ENCODE results near the gene STMP1. TPM values are rescaled to one million over a fixed set of nuclear protein-coding genes. Genes with fewer than 3 reads are reported as not detected.

STMP1 gene
- total RNA-seq, result 10 to 100 TPM; 14.7 to 34.7 (median 29.2) TPM
- polyA plus RNA-seq, result 10 to 100 TPM; 27.0 to 34.4 TPM
- long read RNA-seq, donor 1, transcript STMP1-202 (3 exons, 2,450 nt), result major isoform, 47 of 50 reads
- long read RNA-seq, donor 1, partial matches to known transcripts, result 2 of 50 reads
- long read RNA-seq, donor 1, other reads (novel, unspliced or antisense), result 0 of 50 reads
- long read RNA-seq, donor 2, transcript STMP1-202 (3 exons, 2,450 nt), result major isoform, 66 of 82 reads
- long read RNA-seq, donor 2, partial matches to known transcripts, result 3 of 82 reads
- long read RNA-seq, donor 2, other reads (novel, unspliced or antisense), result 10 of 82 reads
- long read RNA-seq, donor 3, transcript STMP1-202 (3 exons, 2,450 nt), result major isoform, 30 of 36 reads
- long read RNA-seq, donor 3, partial matches to known transcripts, result 3 of 36 reads
- long read RNA-seq, donor 3, other reads (novel, unspliced or antisense), result 1 of 36 reads

DNA sequence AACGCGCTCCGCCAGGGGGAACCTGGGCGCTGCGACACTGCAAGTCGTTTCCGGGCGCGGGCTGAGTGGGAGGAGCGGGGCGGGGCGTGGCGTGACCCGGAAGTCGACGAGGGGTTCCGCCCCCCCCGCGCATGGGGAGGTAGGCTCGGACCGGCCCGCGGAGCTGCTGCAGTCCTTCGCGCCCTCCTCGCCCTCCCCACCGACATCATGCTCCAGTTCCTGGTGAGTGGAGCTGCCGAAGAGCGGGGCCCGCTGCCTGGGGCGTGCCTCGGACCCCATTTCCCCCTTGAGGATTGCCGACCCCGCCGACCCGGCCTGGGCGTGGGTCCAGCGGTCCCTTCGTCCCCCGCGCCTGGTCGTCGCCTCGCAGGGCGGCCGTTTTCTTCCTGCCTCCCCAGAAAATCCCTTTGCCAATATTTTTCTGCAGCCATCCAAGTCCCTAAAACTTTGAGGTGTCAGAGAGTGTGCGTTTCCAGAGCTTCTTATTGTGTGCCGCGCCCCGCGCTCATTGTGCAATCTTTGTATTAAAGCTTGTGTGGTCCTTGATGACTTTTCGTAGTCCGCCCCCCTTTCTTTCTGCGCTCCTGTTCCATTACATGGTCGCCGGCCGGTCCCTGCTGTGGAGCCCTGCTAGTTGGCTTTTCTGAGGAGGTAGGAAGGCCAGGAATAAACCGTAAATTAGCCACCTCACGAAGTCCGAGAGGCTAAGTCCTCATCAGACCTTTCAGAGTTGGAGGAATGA lies at the start of gene STMP1:
TSS of gene STMP1 (plus strand) at position 142 of the 742 bp plus-strand sequence.
- Histone ChIP-seq H3K27ac (peak within 1 kb of the TSS; percentile 69 to 97 (median 94)), H3K9me3 (no peaks in the 10 kb centered on the region), H3K27me3 (no peaks in the 10 kb centered on the region), H3K36me3 (peaks cover 0 to 5% (median 0%) of the 10 kb centered on the region in 9 donors), H3K4me3 (peak within 1 kb of the TSS; percentile 72 to 95 (median 86)), H3K4me1 (peaks cover 0 to 54% (median 21%) of the 10 kb centered on the region in 12 donors)
- DNase-seq, result peak; percentile 97 to 99 (median 98)
- intact Hi-C loops (cut with DNase I), result loop anchor here in 8 of 10 donors (1.0 to 10.0 kb wide), 8 partner anchors 132 to 350 kb away; partner anchors contain the start of gene MTPN (in 4 of the 8)
- peak in 1 of 2 donors; percentile 94 for TF ChIP-seq POLR2A (IDR thresholded peaks at IDR 0.05)
- peak in 8 of 12 donors; percentile 66 to 93 (median 83) for TF ChIP-seq CTCF (IDR thresholded peaks at IDR 0.05)
- WGBS, 4 donors, result 0 to 1% (median 1%) methylated on average over 31 to 60 of the region's 60 CpGs
- peak; percentile 97 to 99 (median 98) for ATAC-seq

- no peak overlapping the region for H3K4me3 ChIP-seq
- H3K9me3 ChIP-seq, result no peaks in the 10 kb centered on the region
- H3K4me1 ChIP-seq, result peaks cover 0 to 4% (median 0%) of the 10 kb centered on the region in 12 donors
- H3K27me3 ChIP-seq, result no peaks in the 10 kb centered on the region
- ATAC-seq, result no peak
- intact Hi-C loops (cut with DNase I), result no loop called here
- no peak overlapping the region for H3K27ac ChIP-seq
- DNase-seq, result no peak
- WGBS, 4 donors, result 87 to 96% (median 93%) methylated on average over 1 of the region's 1 CpG
- TF ChIP-seq CTCF (IDR thresholded peaks at IDR 0.05), result no peak
- no peak for TF ChIP-seq POLR2A (IDR thresholded peaks at IDR 0.05)
- H3K36me3 ChIP-seq, result peaks cover 0 to 96% (median 82%) of the 10 kb centered on the region in 9 donors
These were observed 46.2 kb upstream of the STMP1 start for GRCh38 chr7:135616136-135616535.

DNA sequence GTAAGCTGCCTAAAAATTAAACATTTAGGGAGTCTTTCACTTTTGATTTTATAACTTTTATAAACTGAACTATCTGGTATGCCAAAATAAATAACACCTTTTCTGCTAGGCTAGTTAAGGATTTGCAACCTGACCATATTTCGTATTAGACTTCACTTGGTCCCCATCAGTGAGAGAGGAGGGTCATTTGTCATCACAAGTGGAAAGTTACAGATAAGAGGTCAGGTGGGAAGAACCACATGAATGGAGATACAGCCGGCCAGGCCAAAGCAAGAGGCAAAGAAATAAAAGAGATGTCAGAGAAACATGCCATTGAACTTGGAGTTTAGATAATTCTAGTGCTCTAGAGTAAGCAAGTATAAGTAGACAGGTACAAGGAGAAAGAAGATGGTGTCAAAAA lies 44.5 kb upstream of the STMP1 start:
- TF ChIP-seq CTCF (IDR thresholded peaks at IDR 0.05) (no peak), POLR2A (IDR thresholded peaks at IDR 0.05) (no peak)
- 48 to 69% (median 55%) methylated on average over 2 of the region's 2 CpGs for WGBS, 4 donors
- Histone ChIP-seq H3K4me1 (peaks cover 0 to 8% (median 0%) of the 10 kb centered on the region in 12 donors), H3K27me3 (no peaks in the 10 kb centered on the region), H3K4me3 (no peak overlapping the region), H3K9me3 (no peaks in the 10 kb centered on the region), H3K36me3 (peaks cover 0 to 94% (median 80%) of the 10 kb centered on the region in 9 donors), H3K27ac (no peak overlapping the region)
- DNase-seq (no peak), ATAC-seq (no peak)
- intact Hi-C loops (cut with DNase I), result no loop called here

GRCh38 chr7:135618510-135618909 lies 43.8 kb upstream of the STMP1 start:
- TF ChIP-seq POLR2A (IDR thresholded peaks at IDR 0.05), result no peak
- no peak for TF ChIP-seq CTCF (IDR thresholded peaks at IDR 0.05)
- H3K27ac ChIP-seq, result no peak overlapping the region
- intact Hi-C loops (cut with DNase I), result no loop called here
- 85 to 91% (median 88%) methylated on average over 7 of the region's 7 CpGs for WGBS, 4 donors
- H3K36me3 ChIP-seq, result peaks cover 0 to 96% (median 86%) of the 10 kb centered on the region in 9 donors
- DNase-seq (no peak), ATAC-seq (no peak)
- H3K27me3 ChIP-seq, result no peaks in the 10 kb centered on the region
- no peaks in the 10 kb centered on the region for H3K9me3 ChIP-seq
- no peak overlapping the region for H3K4me3 ChIP-seq
- H3K4me1 ChIP-seq, result peaks cover 0 to 8% (median 0%) of the 10 kb centered on the region in 12 donors
